Measurements from ENCODE around the gene MYOF. TPM values are rescaled to one million over a fixed set of nuclear protein-coding genes. Genes with fewer than 3 reads are reported as not detected.

Gene MYOF
- total and polyA plus RNA-seq, 9 of the 15 experiments (the other 6 are each of a cell fraction or from before 2014, with no cell fraction given): 0.06 to 0.27 TPM; not detected in 7

DNA sequence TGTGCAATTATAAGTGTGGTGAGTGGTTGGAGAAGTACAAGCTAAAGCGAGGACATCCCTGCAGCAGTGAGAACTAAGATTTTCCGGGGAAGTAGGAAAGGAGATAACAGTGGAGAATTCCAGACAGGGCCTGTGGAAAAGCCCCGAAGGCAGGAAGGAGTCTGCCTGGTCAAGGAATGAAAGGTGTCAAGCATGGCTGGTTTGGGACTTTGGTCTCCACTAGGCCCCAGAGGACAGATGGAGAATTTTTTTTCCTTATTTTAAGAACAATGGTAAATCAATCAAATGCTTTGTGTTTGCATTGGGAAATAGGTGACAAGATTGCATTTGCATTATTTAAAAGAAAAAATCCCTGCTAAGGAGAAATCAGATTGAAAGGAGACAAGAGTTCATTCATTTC lies 11.0 kb upstream of the MYOF start:
- H3K9me3 ChIP-seq (replicated peaks; ENCODE audit: control insufficient read depth, insufficient read depth, low read depth, low read length): no peaks in the 10 kb centered on the region
- WGBS (ENCODE audit: insufficient coverage, low coverage, missing lambda C conversion rate): 0% methylated on average over 3 of the region's 3 CpGs
- ChIA-PET CTCF (ENCODE audit: low intra/inter-chr PET ratio) (no interaction called here), POLR2A (no interaction called here)
- H3K36me3 ChIP-seq (ENCODE audit: control insufficient read depth, insufficient read depth, low read length): no peaks in the 10 kb centered on the region
- in situ Hi-C loops (cut with MboI) (no loop called here), intact Hi-C loops (cut with micrococcal nuclease) (no loop called here)
- no peak for TF ChIP-seq POLR3G (IDR thresholded peaks at IDR 0.05; ENCODE audit: extremely low read depth, insufficient read length, insufficient replicate concordance)
- no peak for TF ChIP-seq ELF2 (CRISPR knock-in tag; IDR thresholded peaks at IDR 0.05)
- TF ChIP-seq, protein P1, sequence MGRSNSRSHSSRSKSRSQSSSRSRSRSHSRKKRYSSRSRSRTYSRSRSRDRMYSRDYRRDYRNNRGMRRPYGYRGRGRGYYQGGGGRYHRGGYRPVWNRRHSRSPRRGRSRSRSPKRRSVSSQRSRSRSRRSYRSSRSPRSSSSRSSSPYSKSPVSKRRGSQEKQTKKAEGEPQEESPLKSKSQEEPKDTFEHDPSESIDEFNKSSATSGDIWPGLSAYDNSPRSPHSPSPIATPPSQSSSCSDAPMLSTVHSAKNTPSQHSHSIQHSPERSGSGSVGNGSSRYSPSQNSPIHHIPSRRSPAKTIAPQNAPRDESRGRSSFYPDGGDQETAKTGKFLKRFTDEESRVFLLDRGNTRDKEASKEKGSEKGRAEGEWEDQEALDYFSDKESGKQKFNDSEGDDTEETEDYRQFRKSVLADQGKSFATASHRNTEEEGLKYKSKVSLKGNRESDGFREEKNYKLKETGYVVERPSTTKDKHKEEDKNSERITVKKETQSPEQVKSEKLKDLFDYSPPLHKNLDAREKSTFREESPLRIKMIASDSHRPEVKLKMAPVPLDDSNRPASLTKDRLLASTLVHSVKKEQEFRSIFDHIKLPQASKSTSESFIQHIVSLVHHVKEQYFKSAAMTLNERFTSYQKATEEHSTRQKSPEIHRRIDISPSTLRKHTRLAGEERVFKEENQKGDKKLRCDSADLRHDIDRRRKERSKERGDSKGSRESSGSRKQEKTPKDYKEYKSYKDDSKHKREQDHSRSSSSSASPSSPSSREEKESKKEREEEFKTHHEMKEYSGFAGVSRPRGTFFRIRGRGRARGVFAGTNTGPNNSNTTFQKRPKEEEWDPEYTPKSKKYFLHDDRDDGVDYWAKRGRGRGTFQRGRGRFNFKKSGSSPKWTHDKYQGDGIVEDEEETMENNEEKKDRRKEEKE (IDR thresholded peaks at IDR 0.05; ENCODE audit: borderline replicate concordance in 1 of 2, control insufficient read depth in 1 of 2, low read depth in 2 of 2, low read length in 1 of 2): no peak
- no peak overlapping the region for H3K27ac ChIP-seq (ENCODE audit: extremely low read depth, low read depth, low read length)
- H3K79me2 ChIP-seq (ENCODE audit: control insufficient read depth, insufficient read depth, low read length): peaks cover 9% of the 10 kb centered on the region
- ATAC-seq (no peak), DNase-seq (ENCODE audit: extremely low read depth in 1 of 4, low spot score in 3 of 4) (no peak), FAIRE-seq (no peak)
- BruUV-seq (replicated peaks): no TSS peak
- H3K27me3 ChIP-seq (ENCODE audit: control insufficient read depth in 2 of 2, insufficient read depth in 2 of 2, low read length in 2 of 2): peaks cover 0 to 11% of the 10 kb centered on the region in 2 experiments; a peak in 2 of 5 replicates
- no peak overlapping the region for H3K4me3 ChIP-seq
- H3K9ac ChIP-seq (ENCODE audit: insufficient read depth in 1 of 2, low read depth in 2 of 2, low read length in 2 of 2): no peak overlapping the region
- H3K4me1 ChIP-seq (replicated peaks in 1 of 2; ENCODE audit: control insufficient read depth in 2 of 2, insufficient read depth in 2 of 2, low read length in 2 of 2): peaks cover 4% of the 10 kb centered on the region in 2 experiments; a peak in 4 of 5 replicates
- H3K4me2 ChIP-seq (ENCODE audit: insufficient read depth, low read length): no peak overlapping the region
- H2AFZ ChIP-seq (ENCODE audit: low read depth, low read length): no peak overlapping the region
- H3K9me1 ChIP-seq (ENCODE audit: control insufficient read depth, insufficient read depth, low read length): no peaks in the 10 kb centered on the region
- 0 out of 2 replicates have a peak, but pooled peaks cover 6% of the 10 kb centered on the region for H4K20me1 ChIP-seq (replicated peaks; ENCODE audit: control insufficient read depth, insufficient read depth, low read length)

Data from K562 (cell line).